Activated T-cell treated with anti-CD3 and anti-CD28 coated beads, Interleukin-2, amount 50 U/mL, for 24 hours (primary cell): Measurements from ENCODE around the gene HOXC11.

Experiments
- DNase-seq: peaks from one replicate; pipeline ENCODE4 v3.0.0-alpha.2; 2020
- H3K27ac Mint-ChIP-seq: 2 replicates; pipeline ENCODE4 v1.8.0; 2020; ENCODE audit warnings: mild to moderate bottlenecking, mixed read lengths
- H3K27me3 Mint-ChIP-seq: 2 replicates; pipeline ENCODE4 v1.8.0; 2020; ENCODE audit warnings: mixed read lengths
- H3K36me3 Mint-ChIP-seq: 2 replicates; pipeline ENCODE4 v1.8.0; 2020; ENCODE audit warnings: low read depth, mixed read lengths
- H3K4me1 Mint-ChIP-seq: 2 replicates; pipeline ENCODE4 v1.8.0; 2020; ENCODE audit warnings: low read depth, mixed read lengths
- H3K4me3 Mint-ChIP-seq: 2 replicates; pipeline ENCODE4 v1.8.0; 2020; ENCODE audit warnings: mild to moderate bottlenecking, moderate library complexity, mixed read lengths
- H3K9me3 Mint-ChIP-seq: 2 replicates; pipeline ENCODE4 v1.8.0; 2020; ENCODE audit warnings: mixed read lengths

The HOXC11 gene

GRCh38 chr12:53988541-53989226 is 15.8 kb downstream of the HOXC11 start:
- peaks cover 30% of the 10 kb centered on the region for H3K4me1 Mint-ChIP-seq
- H3K36me3 Mint-ChIP-seq = no peaks in the 10 kb centered on the region
- H3K9me3 Mint-ChIP-seq = no peaks in the 10 kb centered on the region
- H3K4me3 Mint-ChIP-seq = no peak overlapping the region
- no peak overlapping the region for H3K27ac Mint-ChIP-seq
- no peak for DNase-seq
- H3K27me3 Mint-ChIP-seq = peaks cover 96% of the 10 kb centered on the region

DNA sequence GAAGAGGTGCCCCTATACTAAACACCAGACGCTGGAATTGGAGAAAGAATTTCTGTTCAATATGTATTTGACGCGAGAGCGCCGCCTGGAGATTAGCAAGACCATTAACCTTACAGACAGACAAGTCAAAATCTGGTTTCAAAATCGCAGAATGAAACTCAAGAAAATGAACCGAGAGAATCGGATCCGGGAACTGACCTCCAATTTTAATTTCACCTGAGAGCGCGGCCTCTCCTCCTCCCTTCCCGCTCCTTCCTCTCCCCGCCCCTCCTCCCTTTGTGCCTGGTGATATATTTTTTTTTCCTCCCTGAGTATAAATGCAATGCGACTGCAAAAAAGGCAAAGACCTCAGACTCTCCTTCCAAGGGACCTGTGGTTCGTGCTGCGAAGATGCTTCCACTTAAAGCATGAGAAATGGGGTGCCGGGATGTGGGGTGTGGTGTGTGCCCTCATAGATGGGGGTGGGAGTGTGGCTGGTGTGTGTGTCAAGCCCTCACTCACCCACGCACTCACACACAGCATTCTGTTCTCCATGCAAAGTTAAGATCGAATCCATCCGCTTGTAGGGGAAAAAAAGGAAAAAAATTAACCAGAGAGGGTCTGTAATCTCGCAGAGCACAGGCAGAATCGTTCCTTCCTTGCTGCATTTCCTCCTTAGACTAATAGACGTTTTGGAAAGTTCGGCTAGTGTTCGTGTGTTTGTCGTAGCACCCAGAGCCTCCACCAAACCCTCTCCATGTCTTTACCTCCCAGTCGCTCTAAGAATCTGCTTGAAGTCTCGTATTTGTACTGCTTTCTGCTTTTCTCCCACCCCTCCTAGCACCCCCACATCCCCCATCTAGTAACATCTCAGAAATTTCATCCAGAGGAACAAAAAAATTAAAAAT is 16.5 kb downstream of the HOXC11 start:
- no peak overlapping the region for H3K4me3 Mint-ChIP-seq
- peaks cover 35% of the 10 kb centered on the region for H3K4me1 Mint-ChIP-seq
- H3K36me3 Mint-ChIP-seq = no peaks in the 10 kb centered on the region
- no peaks in the 10 kb centered on the region for H3K9me3 Mint-ChIP-seq
- DNase-seq = no peak
- peaks cover 98% of the 10 kb centered on the region for H3K27me3 Mint-ChIP-seq
- no peak overlapping the region for H3K27ac Mint-ChIP-seq

- H3K36me3 Mint-ChIP-seq = no peaks in the 10 kb centered on the region
- peaks cover 36% of the 10 kb centered on the region for H3K4me1 Mint-ChIP-seq
- H3K27ac Mint-ChIP-seq = no peak overlapping the region
- peaks cover 100% of the 10 kb centered on the region for H3K27me3 Mint-ChIP-seq
- H3K4me3 Mint-ChIP-seq = no peak overlapping the region
- DNase-seq = no peak
- no peaks in the 10 kb centered on the region for H3K9me3 Mint-ChIP-seq
Measured at GRCh38 chr12:53990311-53991076, 17.6 kb downstream of the HOXC11 start.

- Mint-ChIP-seq H3K27me3 (peaks cover 100% of the 10 kb centered on the region), H3K4me3 (no peak overlapping the region), H3K4me1 (peaks cover 39% of the 10 kb centered on the region), H3K27ac (no peak overlapping the region), H3K9me3 (no peaks in the 10 kb centered on the region), H3K36me3 (no peaks in the 10 kb centered on the region)
- no peak for DNase-seq
Measured at GRCh38 chr12:53991077-53991460, 18.1 kb downstream of the HOXC11 start.

DNA sequence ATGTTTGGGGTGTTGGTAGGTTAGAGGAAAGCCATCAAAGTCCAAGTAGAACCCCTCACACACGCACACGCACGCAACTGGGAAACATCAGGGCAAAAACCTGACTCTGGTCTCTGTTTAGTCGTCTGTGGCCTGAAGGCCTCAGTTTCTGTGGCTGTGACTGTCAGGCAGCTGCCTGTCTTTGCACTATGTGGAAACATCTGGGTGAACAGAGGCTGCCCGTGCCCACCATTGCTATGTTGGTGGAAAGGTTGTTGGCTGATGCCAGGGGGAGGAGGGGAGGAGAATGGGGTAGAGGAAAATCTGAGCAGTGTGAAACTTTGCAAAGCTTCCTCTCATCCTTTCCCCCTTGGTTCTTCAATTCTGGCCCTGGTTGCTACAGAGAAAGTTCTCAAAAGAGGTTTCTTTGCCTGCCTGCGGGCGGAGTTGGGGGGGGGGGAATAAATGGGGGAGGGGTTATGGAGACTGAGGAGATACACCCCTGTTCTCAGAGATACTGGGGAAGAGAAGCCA is 19.5 kb downstream of the HOXC11 start:
- peaks cover 100% of the 10 kb centered on the region for H3K27me3 Mint-ChIP-seq

GRCh38 chr12:53993162-53994008 is 20.5 kb downstream of the HOXC11 start:
- no peaks in the 10 kb centered on the region for H3K9me3 Mint-ChIP-seq
- no peak overlapping the region for H3K4me3 Mint-ChIP-seq
- H3K4me1 Mint-ChIP-seq = peaks cover 48% of the 10 kb centered on the region
- H3K27ac Mint-ChIP-seq = no peak overlapping the region
- peaks cover 100% of the 10 kb centered on the region for H3K27me3 Mint-ChIP-seq
- H3K36me3 Mint-ChIP-seq = no peaks in the 10 kb centered on the region
- DNase-seq = no peak

More for the DNA sequence above, 19.5 kb downstream of the HOXC11 start:
- no peak overlapping the region for H3K27ac Mint-ChIP-seq
- H3K4me1 Mint-ChIP-seq = peaks cover 43% of the 10 kb centered on the region
- no peaks in the 10 kb centered on the region for H3K36me3 Mint-ChIP-seq
- no peak overlapping the region for H3K4me3 Mint-ChIP-seq
- no peaks in the 10 kb centered on the region for H3K9me3 Mint-ChIP-seq
- DNase-seq = no peak

DNA sequence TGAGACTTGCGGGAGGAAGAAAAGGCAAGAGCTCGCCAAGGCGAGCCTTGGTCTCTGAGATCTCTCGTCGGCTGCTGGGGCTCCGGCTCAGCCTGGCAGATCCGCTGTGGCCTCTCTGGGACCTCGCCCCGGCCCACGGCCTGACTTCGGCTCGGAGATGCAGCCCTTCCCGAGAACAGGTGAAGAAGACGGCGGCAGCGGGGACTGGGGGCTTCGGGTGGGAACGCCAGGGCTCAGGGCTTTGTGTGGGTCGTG is 21.0 kb downstream of the HOXC11 start:
- no peaks in the 10 kb centered on the region for H3K36me3 Mint-ChIP-seq
- no peaks in the 10 kb centered on the region for H3K9me3 Mint-ChIP-seq
- DNase-seq = no peak
- peaks cover 47% of the 10 kb centered on the region for H3K4me1 Mint-ChIP-seq
- no peak overlapping the region for H3K4me3 Mint-ChIP-seq
- peaks cover 100% of the 10 kb centered on the region for H3K27me3 Mint-ChIP-seq
- H3K27ac Mint-ChIP-seq = peak overlapping the region; percentile 29

- H3K4me1 Mint-ChIP-seq = peaks cover 42% of the 10 kb centered on the region
- peaks cover 100% of the 10 kb centered on the region for H3K27me3 Mint-ChIP-seq
- no peak for DNase-seq
- H3K27ac Mint-ChIP-seq = peak overlapping the region; percentile 29
- H3K36me3 Mint-ChIP-seq = no peaks in the 10 kb centered on the region
- H3K9me3 Mint-ChIP-seq = no peaks in the 10 kb centered on the region
- H3K4me3 Mint-ChIP-seq = peak overlapping the region; percentile 74
Measured at GRCh38 chr12:53994264-53995001, 21.5 kb downstream of the HOXC11 start.

- H3K27ac Mint-ChIP-seq = no peak overlapping the region
- no peaks in the 10 kb centered on the region for H3K9me3 Mint-ChIP-seq
- H3K27me3 Mint-ChIP-seq = peaks cover 100% of the 10 kb centered on the region
- H3K4me3 Mint-ChIP-seq = peak overlapping the region; percentile 74
- peaks cover 38% of the 10 kb centered on the region for H3K4me1 Mint-ChIP-seq
- H3K36me3 Mint-ChIP-seq = no peaks in the 10 kb centered on the region
- DNase-seq = no peak
Measured at GRCh38 chr12:53995002-53995377, 22.1 kb downstream of the HOXC11 start.

DNA sequence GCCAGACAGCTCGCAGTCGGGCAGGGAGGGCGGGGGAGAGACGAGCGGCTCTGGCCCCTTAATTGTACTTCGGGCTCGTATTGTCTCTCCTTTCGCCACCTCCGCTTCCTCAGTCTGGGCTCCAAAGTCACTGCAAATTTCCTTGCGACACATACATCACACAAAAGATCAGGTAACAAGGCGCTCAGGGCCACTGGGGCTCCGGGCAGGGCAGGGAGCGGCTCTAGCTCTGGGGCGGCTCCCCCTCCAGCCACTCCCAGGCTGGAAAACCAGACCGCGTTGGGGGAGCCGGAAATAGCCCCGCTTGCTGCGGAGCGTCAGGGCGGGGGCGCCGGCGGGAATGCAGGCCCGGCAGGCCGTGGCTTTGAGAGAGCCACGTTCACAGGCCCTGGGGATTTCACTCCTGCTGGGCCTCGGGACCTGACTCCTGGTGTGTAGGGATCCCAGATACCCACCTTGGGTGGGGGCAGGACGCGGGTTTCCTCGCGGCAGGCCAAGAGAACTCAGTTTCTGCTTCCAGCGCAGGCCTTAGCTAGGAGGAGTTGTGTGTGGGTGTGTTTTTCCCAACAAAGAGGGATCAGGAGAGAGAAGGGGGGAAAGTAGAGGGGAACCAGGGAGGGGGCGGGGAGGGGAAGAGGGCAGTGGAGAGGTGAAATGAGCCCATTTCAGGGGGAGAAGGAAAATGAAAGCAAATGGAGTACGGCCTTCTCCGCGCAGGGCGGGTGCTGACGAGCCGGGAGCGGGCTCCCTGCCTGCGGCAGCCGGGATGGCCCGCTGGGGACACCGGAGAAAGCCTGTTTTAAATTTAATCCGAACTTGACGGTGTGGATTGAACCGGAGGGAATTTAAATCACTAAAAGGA is 22.7 kb downstream of the HOXC11 start:
- no peak for DNase-seq
- H3K4me3 Mint-ChIP-seq = peak overlapping the region; percentile 74
- H3K36me3 Mint-ChIP-seq = no peaks in the 10 kb centered on the region
- no peaks in the 10 kb centered on the region for H3K9me3 Mint-ChIP-seq
- no peak overlapping the region for H3K27ac Mint-ChIP-seq
- H3K27me3 Mint-ChIP-seq = peaks cover 100% of the 10 kb centered on the region
- H3K4me1 Mint-ChIP-seq = peaks cover 38% of the 10 kb centered on the region

DNA sequence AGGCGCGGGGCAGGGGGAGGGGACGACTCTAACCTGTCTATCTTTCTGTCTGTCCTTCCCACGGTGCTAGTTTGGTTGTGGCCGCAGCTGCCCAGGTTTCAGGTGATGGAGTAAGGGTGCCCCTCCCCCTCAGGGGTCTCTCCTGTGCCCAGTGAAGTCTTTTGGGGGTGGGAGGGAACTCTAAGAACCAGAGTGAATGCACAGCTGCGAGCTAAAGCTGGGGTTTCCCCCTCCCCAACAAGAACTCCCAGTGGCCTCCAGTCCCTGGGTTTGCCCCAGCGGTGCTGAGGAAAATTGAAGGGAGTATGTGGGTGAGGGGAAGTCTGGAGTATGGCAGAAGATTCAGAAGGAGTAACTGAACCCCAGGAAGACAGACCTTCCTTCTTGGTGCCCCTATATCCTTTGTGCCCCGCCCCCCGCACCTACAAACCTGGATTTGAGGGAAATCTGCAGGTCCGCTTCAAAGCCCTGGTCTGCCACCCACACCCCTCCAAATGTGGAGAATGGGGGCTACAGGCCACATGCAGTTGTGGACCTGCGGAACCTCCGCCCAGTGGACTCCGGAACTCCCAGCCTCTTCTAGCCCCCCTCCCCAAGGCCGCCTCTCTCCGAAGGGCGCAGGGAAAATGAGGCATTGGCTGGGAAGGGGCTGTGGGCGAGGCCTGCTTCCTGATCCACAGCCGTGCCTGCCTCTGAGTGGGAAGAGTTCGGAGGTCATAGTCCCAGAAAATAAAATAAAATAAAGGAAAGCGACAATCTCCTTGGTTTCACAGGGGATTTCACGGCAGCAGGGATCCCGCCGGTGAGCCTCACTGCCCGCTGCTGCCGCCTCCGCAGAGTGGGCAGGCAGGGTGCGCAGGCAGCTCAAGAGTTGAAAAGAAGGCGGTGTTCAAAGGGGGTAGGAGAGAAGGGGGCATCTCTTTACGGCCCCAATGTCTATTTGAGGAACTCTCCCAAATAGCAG is 23.6 kb downstream of the HOXC11 start:
- Mint-ChIP-seq H3K27me3 (peaks cover 100% of the 10 kb centered on the region), H3K4me1 (peaks cover 38% of the 10 kb centered on the region), H3K27ac (no peak overlapping the region), H3K9me3 (no peaks in the 10 kb centered on the region), H3K36me3 (no peaks in the 10 kb centered on the region), H3K4me3 (peak overlapping the region; percentile 74)
- DNase-seq = no peak
